Esophagus muscularis mucosa (tissue), 4 donors: Measurements from ENCODE around the gene PDGFD. TPM values are rescaled to one million over a fixed set of nuclear protein-coding genes. Genes with fewer than 3 reads are reported as not detected.

Source experiments
- DNase-seq: peaks from one replicate; pipeline ENCODE4 v3.0.0-alpha.2; 2017; ENCODE audit errors: extremely low spot score
- H3K27ac ChIP-seq, 4 donors: fragments of 200-600 bp; sonication (generic); replicated peaks in 1 of 4; 1 replicate in 3 of 4; 2 replicates in 1 of 4; pipeline ENCODE4 v1.5.1; 2016 to 2019; ENCODE audit warnings: mild to moderate bottlenecking in 1 of 4
- H3K27me3 ChIP-seq, 4 donors: fragments of 200-600 bp; sonication (generic); one replicate each; pipeline versions ENCODE4 v1.5.1 to v1.6.0; 2016 to 2019
- H3K36me3 ChIP-seq, 4 donors: fragments of 200-600 bp; sonication (generic); one replicate each; pipeline ENCODE4 v1.5.1; 2016 to 2019
- H3K4me1 ChIP-seq, 4 donors: fragments of 200-600 bp; sonication (generic); one replicate each; pipeline ENCODE4 v1.5.1; 2016 to 2019
- H3K4me3 ChIP-seq, 4 donors: fragments of 200-600 bp; sonication (generic); 1 replicate in 2 of 4; 2 replicates in 2 of 4; pipeline ENCODE4 v1.5.1; 2016 to 2019; ENCODE audit warnings: mild to moderate bottlenecking in 4 of 4, moderate library complexity in 1 of 4
- H3K9me3 ChIP-seq, 4 donors: fragments of 200-600 bp; sonication (generic); 1 replicate in 3 of 4; 2 replicates in 1 of 4; pipeline ENCODE4 v1.5.1; 2016 to 2019
- CTCF ChIP-seq, 3 experiments: fragments of 200-600 bp in 2 of 3; fragments of 450-650 bp in 1 of 3; sonication (generic) in 2 of 3; IDR thresholded peaks; one replicate each; pipeline ENCODE4 v1.5.1; 2017 to 2019; ENCODE audit warnings: antibody characterized with exemption in 3 of 3, mild to moderate bottlenecking in 2 of 3, moderate library complexity in 1 of 3
- EP300 ChIP-seq: sonication (generic); formaldehyde crosslinking; IDR thresholded peaks from one replicate; pipeline ENCODE4 v1.6.1; 2017; ENCODE audit warnings: antibody characterized with exemption
- POLR2A ChIP-seq: fragments of 450-650 bp; IDR thresholded peaks from one replicate; pipeline ENCODE4 v1.6.1; 2017; ENCODE audit warnings: antibody characterized with exemption, moderate library complexity, mild to moderate bottlenecking, low read depth
- POLR2AphosphoS5 ChIP-seq, 2 donors: sonication (generic); formaldehyde crosslinking; IDR thresholded peaks; one replicate each; pipeline ENCODE4 v1.6.1; 2017; ENCODE audit warnings: antibody characterized with exemption in 2 of 2
- WGBS: methylation state at CpG from one replicate; pipeline ENCODE4 v1.1.5; 2018; 5-methylcytosine and 5-hydroxymethylcytosine counted together
- intact Hi-C: fragments of 100-400 bp; cut with DNase I; formaldehyde crosslinking; loops from one replicate; pipeline ENCODE4 v1.15.1; 2023
- total RNA-seq, 4 donors: library from RNA; depleted of rRNA; stranded (reverse); fragments of >200 nt; gene quantifications; one replicate each; pipeline versions ENCODE4 v1.1.0 to v1.2.1, GENCODE V29; 2016

The PDGFD gene
- total RNA-seq, 4 donors from 2014 or later = 4.2 to 8.6 (median 6.5) TPM

- H3K27me3 ChIP-seq = no peaks in the 10 kb centered on the region
- 58% methylated on average over 2 of the region's 2 CpGs for WGBS
- intact Hi-C loops = no loop called here
Observed at GRCh38 chr11:103927535-103927934, 236.4 kb downstream of the PDGFD start.

GRCh38 chr11:103926990-103927389 is 237.0 kb downstream of the PDGFD start:
- Histone ChIP-seq H3K9me3 (no peaks in the 10 kb centered on the region), H3K36me3 (no peaks in the 10 kb centered on the region), H3K4me1 (peaks cover 0 to 33% (median 20%) of the 10 kb centered on the region in 4 donors), H3K4me3 (no peak overlapping the region), H3K27ac (no peak overlapping the region), H3K27me3 (no peaks in the 10 kb centered on the region)
- DNase-seq = no peak
- 96% methylated on average over 5 of the region's 5 CpGs for WGBS
- intact Hi-C loops = no loop called here
- TF ChIP-seq POLR2A (no peak), EP300 (no peak), CTCF (IDR thresholded peaks at IDR 0.05) (no peak), POLR2AphosphoS5 (IDR thresholded peaks at IDR 0.05) (no peak)

More at GRCh38 chr11:103927535-103927934, 236.4 kb downstream of the PDGFD start:
- Histone ChIP-seq H3K9me3 (no peaks in the 10 kb centered on the region), H3K4me1 (peaks cover 0 to 33% (median 20%) of the 10 kb centered on the region in 4 donors), H3K4me3 (no peak overlapping the region), H3K36me3 (no peaks in the 10 kb centered on the region), H3K27ac (no peak overlapping the region)
- TF ChIP-seq EP300 (no peak), CTCF (IDR thresholded peaks at IDR 0.05) (peak in 2 of 3 experiments; percentile 37 to 52)
- no peak for DNase-seq

GRCh38 chr11:103924166-103925013 is 239.6 kb downstream of the PDGFD start:
- Histone ChIP-seq H3K27me3 (no peaks in the 10 kb centered on the region), H3K4me1 (peaks cover 0 to 33% (median 19%) of the 10 kb centered on the region in 4 donors), H3K4me3 (no peak overlapping the region), H3K36me3 (no peaks in the 10 kb centered on the region), H3K9me3 (no peaks in the 10 kb centered on the region), H3K27ac (no peak overlapping the region)
- DNase-seq = no peak
- WGBS = 91% methylated on average over 5 of the region's 5 CpGs
- TF ChIP-seq EP300 = no peak
- no peak for TF ChIP-seq CTCF (IDR thresholded peaks at IDR 0.05)
- no peak for TF ChIP-seq POLR2AphosphoS5 (IDR thresholded peaks at IDR 0.05)
- TF ChIP-seq POLR2A = no peak
- intact Hi-C loops = no loop called here

GRCh38 chr11:103923451-103923931 is 240.5 kb downstream of the PDGFD start:
- Histone ChIP-seq H3K4me3 (no peak overlapping the region), H3K4me1 (peaks cover 0 to 25% (median 11%) of the 10 kb centered on the region in 4 donors), H3K36me3 (no peaks in the 10 kb centered on the region), H3K9me3 (no peaks in the 10 kb centered on the region), H3K27me3 (no peaks in the 10 kb centered on the region), H3K27ac (no peak overlapping the region)
- DNase-seq = no peak
- no peak for TF ChIP-seq POLR2A
- no peak for TF ChIP-seq POLR2AphosphoS5 (IDR thresholded peaks at IDR 0.05)
- no peak for TF ChIP-seq EP300
- TF ChIP-seq CTCF (IDR thresholded peaks at IDR 0.05) = no peak
- intact Hi-C loops = no loop called here
